Lower leg skin (tissue), 3 donors: Measurements from ENCODE around the gene MYO18B.

ENCODE experiments used
- POLR2A ChIP-seq, 2 donors: fragments of 450-650 bp; IDR thresholded peaks; one replicate each; pipeline ENCODE4 v1.6.1; 2016 to 2017; ENCODE audit warnings: antibody characterized with exemption in 2 of 2, mild to moderate bottlenecking in 1 of 2, moderate library complexity in 1 of 2
- TF ChIP-seq, protein P1 (sequence below), 3 donors: fragments of 450-650 bp; IDR thresholded peaks; one replicate each; pipeline ENCODE4 v1.5.1; 2016; ENCODE audit warnings: antibody characterized with exemption in 3 of 3, mild to moderate bottlenecking in 3 of 3, moderate library complexity in 2 of 3

DNA sequence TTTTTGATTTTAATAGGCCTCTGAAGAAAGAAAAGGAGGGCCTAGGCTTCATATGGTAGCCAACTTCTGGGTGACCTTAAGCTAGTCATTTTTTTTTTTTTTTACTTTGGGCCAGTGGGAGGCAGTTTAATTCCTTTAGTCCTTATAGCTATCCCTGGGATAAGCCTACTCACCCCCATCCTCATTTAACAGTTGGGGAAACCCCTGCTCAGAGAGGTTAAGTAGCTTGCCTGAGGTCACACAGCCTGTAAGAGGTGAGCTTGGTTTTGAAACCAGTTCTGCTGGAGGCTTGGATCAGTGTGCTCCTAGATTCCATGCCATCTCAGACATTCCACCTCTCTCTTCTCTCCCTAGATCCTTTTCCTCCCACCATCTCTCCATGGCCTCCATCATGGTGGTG, 86.4 kb downstream of the MYO18B start:
- TF ChIP-seq, protein P1, sequence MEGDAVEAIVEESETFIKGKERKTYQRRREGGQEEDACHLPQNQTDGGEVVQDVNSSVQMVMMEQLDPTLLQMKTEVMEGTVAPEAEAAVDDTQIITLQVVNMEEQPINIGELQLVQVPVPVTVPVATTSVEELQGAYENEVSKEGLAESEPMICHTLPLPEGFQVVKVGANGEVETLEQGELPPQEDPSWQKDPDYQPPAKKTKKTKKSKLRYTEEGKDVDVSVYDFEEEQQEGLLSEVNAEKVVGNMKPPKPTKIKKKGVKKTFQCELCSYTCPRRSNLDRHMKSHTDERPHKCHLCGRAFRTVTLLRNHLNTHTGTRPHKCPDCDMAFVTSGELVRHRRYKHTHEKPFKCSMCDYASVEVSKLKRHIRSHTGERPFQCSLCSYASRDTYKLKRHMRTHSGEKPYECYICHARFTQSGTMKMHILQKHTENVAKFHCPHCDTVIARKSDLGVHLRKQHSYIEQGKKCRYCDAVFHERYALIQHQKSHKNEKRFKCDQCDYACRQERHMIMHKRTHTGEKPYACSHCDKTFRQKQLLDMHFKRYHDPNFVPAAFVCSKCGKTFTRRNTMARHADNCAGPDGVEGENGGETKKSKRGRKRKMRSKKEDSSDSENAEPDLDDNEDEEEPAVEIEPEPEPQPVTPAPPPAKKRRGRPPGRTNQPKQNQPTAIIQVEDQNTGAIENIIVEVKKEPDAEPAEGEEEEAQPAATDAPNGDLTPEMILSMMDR (IDR thresholded peaks at IDR 0.05): no peak
- no peak for TF ChIP-seq POLR2A (IDR thresholded peaks at IDR 0.05)
